HepG2 (cell line): ENCODE data around the gene CCDC97. TPM values are rescaled to one million over a fixed set of nuclear protein-coding genes. Genes with fewer than 3 reads are reported as not detected.

Source experiments
- CENPT ChIP-seq: sonication (generic); formaldehyde crosslinking; IDR thresholded peaks from 2 replicates; pipeline ENCODE4 v1.8.0; 2022; ENCODE audit warnings: low read depth, mild to moderate bottlenecking, moderate library complexity, missing genetic modification reagents
- GATA4 ChIP-seq: sonication (generic); IDR thresholded peaks from 2 replicates; pipeline ENCODE4 v1.6.1; 2016; ENCODE audit warnings: antibody characterized with exemption, low read depth, borderline replicate concordance
- MED1 ChIP-seq: sonication (generic); formaldehyde crosslinking; IDR thresholded peaks from 2 replicates; pipeline ENCODE4 v1.4.0; 2020; ENCODE audit warnings: missing genetic modification reagents
- MLX ChIP-seq: IDR thresholded peaks from 2 replicates; pipeline ENCODE4 v1.6.1; 2016
- MZF1 ChIP-seq: sonication (generic); formaldehyde crosslinking; IDR thresholded peaks from 2 replicates; pipeline ENCODE4 v1.8.1; 2023; ENCODE audit warnings: mild to moderate bottlenecking, missing genetic modification reagents, borderline replicate concordance
- NPAS2 ChIP-seq: sonication (generic); formaldehyde crosslinking; IDR thresholded peaks from 2 replicates; pipeline ENCODE4 v1.8.0; 2022; ENCODE audit warnings: mild to moderate bottlenecking, missing genetic modification reagents, borderline replicate concordance
- RBM39 ChIP-seq: fragments of 200-400 bp; formaldehyde crosslinking; IDR thresholded peaks from one replicate; pipeline ENCODE4 v1.6.1; 2018; ENCODE audit warnings: antibody characterized with exemption, mild to moderate bottlenecking, low read depth, low read length; ENCODE audit not compliant: poor library complexity, severe bottlenecking
- SALL1 ChIP-seq: sonication (generic); formaldehyde crosslinking; IDR thresholded peaks from 2 replicates; pipeline ENCODE4 v1.8.0; 2022; ENCODE audit warnings: mild to moderate bottlenecking, missing genetic modification reagents
- SNAPC4 ChIP-seq: sonication (generic); formaldehyde crosslinking; IDR thresholded peaks from 2 replicates; pipeline ENCODE4 v1.4.0; 2020; ENCODE audit warnings: mild to moderate bottlenecking, missing genetic modification reagents
- ZNF775 ChIP-seq: sonication (generic); formaldehyde crosslinking; IDR thresholded peaks from 2 replicates; pipeline ENCODE4 v1.4.0; 2020; ENCODE audit warnings: missing genetic modification reagents, mild to moderate bottlenecking, moderate library complexity, borderline replicate concordance
- ZNF883 ChIP-seq: sonication (generic); formaldehyde crosslinking; IDR thresholded peaks from 2 replicates; pipeline ENCODE4 v1.5.1; 2020; ENCODE audit warnings: mild to moderate bottlenecking, missing genetic modification reagents; ENCODE audit errors: not compliant biosample characterization
- ZSCAN5A ChIP-seq: sonication (generic); formaldehyde crosslinking; IDR thresholded peaks from 2 replicates; pipeline ENCODE4 v1.8.0; 2022; ENCODE audit warnings: mild to moderate bottlenecking, missing genetic modification reagents, borderline replicate concordance
- polyA plus RNA-seq, 8 experiments: library from polyadenylated mRNA; depleted of rRNA in 3 of 8; stranded (reverse) in 7 of 8; unstranded in 1 of 8; fragments of >200 nt; fragmentation: Illumina TruSeq in 4 of 8; extraction: Trizol in 4 of 8; gene quantifications; 2 replicates each; pipeline versions ENCODE4 v1.2.1 to v1.2.3, GENCODE V29; 2011 to 2016; ENCODE audit warnings: low read depth in 4 of 8, missing spikeins in 1 of 8, mixed read lengths in 1 of 8; ENCODE audit not compliant: insufficient read depth in 1 of 8
- total RNA-seq, 5 experiments: library from RNA; depleted of rRNA; stranded (reverse); fragments of >200 nt; fragmentation: Illumina TruSeq; extraction: Trizol; gene quantifications; 2 replicates each; pipeline ENCODE4 v1.2.3, GENCODE V29; 2016; ENCODE audit warnings: low read depth in 1 of 5
- TF ChIP-seq, protein P1 (sequence below): IDR thresholded peaks from 2 replicates; pipeline ENCODE4 v1.6.1; 2012; ENCODE audit warnings: inconsistent platforms
- TF ChIP-seq, protein P2 (sequence below): sonication (generic); formaldehyde crosslinking; IDR thresholded peaks from 2 replicates; pipeline ENCODE4 v1.8.0; 2022; ENCODE audit warnings: mild to moderate bottlenecking, missing genetic modification reagents, moderate library complexity
- TF ChIP-seq, protein P3 (sequence below): fragments of 450-650 bp; IDR thresholded peaks from 2 replicates; pipeline ENCODE4 v1.6.1; 2017; ENCODE audit warnings: mild to moderate bottlenecking

The CCDC97 gene
- total and polyA plus RNA-seq, 2 of the 13 experiments (the other 11 are each of a cell fraction or from before 2014, with no cell fraction given) = 6.2 to 7.3 TPM

GRCh38 chr19:41323430-41324125 lies 13.6 kb downstream of the CCDC97 start (continued):
- TF ChIP-seq ZNF883 (no peak), NPAS2 (CRISPR knock-in tag) (no peak), SNAPC4 (CRISPR knock-in tag) (no peak), ZNF775 (CRISPR knock-in tag) (no peak), MZF1 (CRISPR knock-in tag) (no peak), MLX (CRISPR knock-in tag) (peak; percentile 22; the same call in 1 of the 2 replicates), RBM39 (peak; percentile 85), SALL1 (CRISPR knock-in tag) (peak; percentile 54), CENPT (CRISPR knock-in tag) (no peak), MED1 (CRISPR knock-in tag) (peak; percentile 50; the same call in 1 of the 2 replicates), ZSCAN5A (CRISPR knock-in tag) (no peak), GATA4 (0 out of 2 replicates have a peak, but pooled peaks have one; percentile 20)
- TF ChIP-seq, protein P1, sequence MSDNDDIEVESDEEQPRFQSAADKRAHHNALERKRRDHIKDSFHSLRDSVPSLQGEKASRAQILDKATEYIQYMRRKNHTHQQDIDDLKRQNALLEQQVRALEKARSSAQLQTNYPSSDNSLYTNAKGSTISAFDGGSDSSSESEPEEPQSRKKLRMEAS = peak; percentile 41
- TF ChIP-seq, protein P2, sequence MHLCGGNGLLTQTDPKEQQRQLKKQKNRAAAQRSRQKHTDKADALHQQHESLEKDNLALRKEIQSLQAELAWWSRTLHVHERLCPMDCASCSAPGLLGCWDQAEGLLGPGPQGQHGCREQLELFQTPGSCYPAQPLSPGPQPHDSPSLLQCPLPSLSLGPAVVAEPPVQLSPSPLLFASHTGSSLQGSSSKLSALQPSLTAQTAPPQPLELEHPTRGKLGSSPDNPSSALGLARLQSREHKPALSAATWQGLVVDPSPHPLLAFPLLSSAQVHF (CRISPR knock-in tag) = no peak
- TF ChIP-seq, protein P3, sequence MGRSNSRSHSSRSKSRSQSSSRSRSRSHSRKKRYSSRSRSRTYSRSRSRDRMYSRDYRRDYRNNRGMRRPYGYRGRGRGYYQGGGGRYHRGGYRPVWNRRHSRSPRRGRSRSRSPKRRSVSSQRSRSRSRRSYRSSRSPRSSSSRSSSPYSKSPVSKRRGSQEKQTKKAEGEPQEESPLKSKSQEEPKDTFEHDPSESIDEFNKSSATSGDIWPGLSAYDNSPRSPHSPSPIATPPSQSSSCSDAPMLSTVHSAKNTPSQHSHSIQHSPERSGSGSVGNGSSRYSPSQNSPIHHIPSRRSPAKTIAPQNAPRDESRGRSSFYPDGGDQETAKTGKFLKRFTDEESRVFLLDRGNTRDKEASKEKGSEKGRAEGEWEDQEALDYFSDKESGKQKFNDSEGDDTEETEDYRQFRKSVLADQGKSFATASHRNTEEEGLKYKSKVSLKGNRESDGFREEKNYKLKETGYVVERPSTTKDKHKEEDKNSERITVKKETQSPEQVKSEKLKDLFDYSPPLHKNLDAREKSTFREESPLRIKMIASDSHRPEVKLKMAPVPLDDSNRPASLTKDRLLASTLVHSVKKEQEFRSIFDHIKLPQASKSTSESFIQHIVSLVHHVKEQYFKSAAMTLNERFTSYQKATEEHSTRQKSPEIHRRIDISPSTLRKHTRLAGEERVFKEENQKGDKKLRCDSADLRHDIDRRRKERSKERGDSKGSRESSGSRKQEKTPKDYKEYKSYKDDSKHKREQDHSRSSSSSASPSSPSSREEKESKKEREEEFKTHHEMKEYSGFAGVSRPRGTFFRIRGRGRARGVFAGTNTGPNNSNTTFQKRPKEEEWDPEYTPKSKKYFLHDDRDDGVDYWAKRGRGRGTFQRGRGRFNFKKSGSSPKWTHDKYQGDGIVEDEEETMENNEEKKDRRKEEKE = no peak
